Measurements from ENCODE around the gene IRS2. TPM values are rescaled to one million over a fixed set of nuclear protein-coding genes. Genes with fewer than 3 reads are reported as not detected.
"Not testable (repeated sequence)": the region's sequence is repeated elsewhere in the genome, so short reads cannot be mapped to it uniquely, and the experiment has no call there.

IRS2 gene
- total RNA-seq, 2 experiments from 2014 or later: 3.4 to 4.2 TPM

DNA sequence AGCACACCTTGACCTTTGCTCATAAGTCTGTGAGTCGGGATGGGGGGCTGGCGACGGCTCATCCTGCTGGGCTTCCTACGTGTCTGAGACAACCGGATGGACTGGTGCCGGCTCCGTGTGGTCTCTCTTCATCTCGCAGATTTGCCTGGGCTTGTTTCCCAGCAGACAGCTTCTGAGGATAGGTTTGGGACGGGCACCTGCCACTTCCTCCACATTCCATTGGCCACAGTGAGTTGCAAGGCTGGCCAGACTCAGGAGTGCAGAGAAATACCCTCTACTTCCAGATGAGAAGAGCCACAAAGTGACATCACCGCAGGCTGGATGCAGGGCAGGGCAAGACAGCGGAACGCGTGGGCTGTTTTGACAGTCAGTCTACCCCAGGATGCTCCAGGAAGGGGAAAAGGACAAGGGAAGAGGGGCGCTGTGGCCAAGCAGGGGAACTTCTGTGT is 48.1 kb downstream of the IRS2 start:
- CTCF ChIA-PET: interaction anchor here (1.3 kb wide), 1 partner anchor 27 kb away, joined by 3 read pairs; no protein-coding TSS in a partner anchor
- Mint-ChIP-seq H3K27me3 (no peaks in the 10 kb centered on the region), H3K4me1 (peaks cover 6% of the 10 kb centered on the region), H3K27ac (no peak overlapping the region), H3K36me3 (ENCODE audit: low read depth) (no peaks in the 10 kb centered on the region), H3K4me3 (no peak overlapping the region), H3K9me3 (peaks cover under 1% of the 10 kb centered on the region)
- no peak for DNase-seq
- POLR2A ChIA-PET: no interaction called here

DNA sequence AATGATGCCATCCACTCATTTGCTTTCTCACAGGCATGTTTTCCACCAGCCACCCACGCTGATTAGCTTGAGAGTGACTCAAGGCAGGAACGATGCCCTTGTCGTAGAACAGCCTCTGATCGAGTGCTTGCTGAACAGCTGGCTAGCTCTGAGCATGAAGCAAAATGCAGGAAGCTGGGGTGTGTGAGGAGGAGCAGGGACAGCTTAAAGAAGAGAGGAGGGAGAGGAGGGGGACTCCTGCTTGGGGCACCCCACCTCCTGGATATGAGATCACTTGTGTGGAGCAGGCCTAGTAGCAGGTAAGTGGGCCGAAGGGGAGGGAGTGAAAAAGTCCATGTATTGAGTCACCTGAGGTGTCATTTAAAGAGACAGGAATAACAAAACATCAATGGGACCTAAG is 48.8 kb downstream of the IRS2 start:
- no peak for DNase-seq
- Mint-ChIP-seq H3K27me3 (no peaks in the 10 kb centered on the region), H3K36me3 (ENCODE audit: low read depth) (no peaks in the 10 kb centered on the region), H3K4me1 (peaks cover 5% of the 10 kb centered on the region), H3K9me3 (peaks cover 3% of the 10 kb centered on the region), H3K4me3 (no peak overlapping the region), H3K27ac (no peak overlapping the region)
- ChIA-PET CTCF (interaction anchor here (1.3 kb wide), 1 partner anchor 27 kb away, joined by 3 read pairs; no protein-coding TSS in a partner anchor), POLR2A (no interaction called here)

DNA sequence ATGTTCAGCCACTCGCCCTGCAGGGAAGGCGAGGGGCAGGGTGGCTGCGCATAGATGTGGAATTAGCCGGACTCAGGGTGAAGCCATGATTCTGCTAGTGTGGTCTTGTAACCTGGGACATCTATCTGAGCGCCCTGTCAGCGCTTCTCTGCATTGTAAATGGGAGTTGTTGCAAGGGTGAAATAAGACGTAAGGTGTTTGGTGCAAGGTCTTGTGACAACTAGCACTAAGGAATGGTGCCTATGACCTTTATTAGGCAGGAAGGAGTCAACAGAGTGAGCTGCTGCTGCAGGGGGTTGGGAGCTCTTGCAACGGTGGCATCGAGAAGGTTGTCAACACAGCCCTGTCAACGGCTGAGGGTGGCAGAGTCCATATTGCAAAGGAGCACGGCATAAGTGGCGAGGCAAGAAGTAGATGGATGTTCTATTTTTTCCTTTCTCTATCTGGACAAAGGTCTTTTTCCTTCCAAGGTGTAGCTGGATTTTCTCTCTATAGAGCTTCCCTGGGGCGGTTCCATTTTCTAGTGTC is 49.3 kb downstream of the IRS2 start:
- Mint-ChIP-seq H3K4me3 (no peak overlapping the region), H3K36me3 (ENCODE audit: low read depth) (no peaks in the 10 kb centered on the region), H3K27me3 (no peaks in the 10 kb centered on the region), H3K4me1 (peaks cover 5% of the 10 kb centered on the region), H3K27ac (no peak overlapping the region), H3K9me3 (peaks cover 3% of the 10 kb centered on the region)
- ChIA-PET CTCF (interaction anchor here (1.3 kb wide), 1 partner anchor 26 kb away, joined by 3 read pairs; no protein-coding TSS in a partner anchor), POLR2A (no interaction called here)
- no peak for DNase-seq

DNA sequence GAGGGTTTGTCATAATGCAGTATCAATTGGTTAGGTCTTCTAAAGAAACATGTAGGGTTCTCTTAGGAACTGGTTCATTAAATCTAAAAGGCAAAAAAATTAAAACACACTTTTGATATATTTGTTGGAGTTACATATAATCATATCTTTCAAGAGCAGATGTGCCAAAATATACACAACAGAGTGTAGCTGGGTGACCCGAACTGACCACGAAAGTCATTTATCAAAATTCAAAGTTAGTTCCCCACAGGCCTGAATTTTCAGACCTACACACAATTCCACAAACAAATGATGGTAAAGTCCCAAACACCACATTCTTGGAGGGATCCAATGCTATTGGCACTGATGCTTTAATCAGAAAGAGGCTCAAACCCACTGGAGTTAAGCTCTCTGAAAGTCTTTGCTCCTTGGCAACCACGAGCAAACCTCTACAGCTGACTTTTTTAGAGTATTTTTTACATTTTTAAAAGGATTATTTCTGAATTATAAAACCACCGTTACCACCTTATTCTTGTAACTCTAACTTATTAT is 50.9 kb downstream of the IRS2 start:
- Mint-ChIP-seq H3K9me3 (peaks cover 3% of the 10 kb centered on the region), H3K27me3 (no peaks in the 10 kb centered on the region), H3K36me3 (ENCODE audit: low read depth) (no peaks in the 10 kb centered on the region), H3K4me1 (peaks cover 5% of the 10 kb centered on the region), H3K27ac (no peak overlapping the region), H3K4me3 (no peak overlapping the region)
- POLR2A ChIA-PET: no interaction called here
- CTCF ChIA-PET: interaction anchor here (0.6 kb wide), 1 partner anchor 724 kb away, joined by 3 read pairs; no protein-coding TSS in a partner anchor
- DNase-seq: no peak

DNA sequence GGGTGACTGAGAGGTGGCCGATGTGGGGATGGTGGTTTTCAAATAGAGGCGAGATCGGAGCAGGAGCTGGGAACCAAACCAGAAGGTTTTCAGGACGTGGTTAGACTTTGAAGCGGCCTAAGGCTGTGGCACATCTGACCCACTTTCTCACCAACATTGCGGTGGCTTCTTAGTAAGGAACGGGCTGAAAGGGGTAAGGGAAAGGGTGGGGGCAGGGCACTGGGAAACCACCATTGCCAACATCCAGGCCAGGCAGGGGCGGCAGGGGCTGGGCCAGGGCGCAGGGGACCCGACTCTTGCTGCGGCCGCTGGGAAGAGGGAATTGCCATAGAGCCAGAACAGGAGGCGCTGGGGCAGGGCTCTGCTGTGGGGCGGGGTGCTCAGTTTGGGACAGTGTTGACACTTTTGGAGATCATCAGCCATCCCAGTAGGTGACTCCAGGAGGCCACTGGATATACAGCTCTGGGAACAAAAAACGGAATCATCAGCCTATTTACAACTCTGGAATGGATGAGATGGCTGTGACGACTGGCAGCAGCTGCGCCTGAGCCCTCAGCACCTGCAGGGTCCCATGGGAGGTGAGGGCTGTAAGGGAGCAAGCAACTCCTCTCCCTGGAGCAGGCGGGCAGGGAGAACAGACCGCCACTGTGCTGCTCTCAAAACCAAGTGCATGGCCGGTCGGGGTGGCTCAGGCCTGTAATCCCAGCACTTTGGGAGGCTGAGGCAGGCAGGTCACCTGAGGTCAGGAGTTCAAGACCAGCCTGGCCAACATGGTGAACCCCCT is 52.2 kb downstream of the IRS2 start:
- POLR2A ChIA-PET: no interaction called here
- no peaks in the 10 kb centered on the region for H3K27me3 Mint-ChIP-seq
- DNase-seq: no peak
- CTCF ChIA-PET: no interaction called here
- no peak overlapping the region for H3K4me3 Mint-ChIP-seq
- H3K36me3 Mint-ChIP-seq (ENCODE audit: low read depth): no peaks in the 10 kb centered on the region
- H3K4me1 Mint-ChIP-seq: peaks cover 5% of the 10 kb centered on the region
- no peak overlapping the region for H3K27ac Mint-ChIP-seq
- peaks cover 3% of the 10 kb centered on the region for H3K9me3 Mint-ChIP-seq

DNA sequence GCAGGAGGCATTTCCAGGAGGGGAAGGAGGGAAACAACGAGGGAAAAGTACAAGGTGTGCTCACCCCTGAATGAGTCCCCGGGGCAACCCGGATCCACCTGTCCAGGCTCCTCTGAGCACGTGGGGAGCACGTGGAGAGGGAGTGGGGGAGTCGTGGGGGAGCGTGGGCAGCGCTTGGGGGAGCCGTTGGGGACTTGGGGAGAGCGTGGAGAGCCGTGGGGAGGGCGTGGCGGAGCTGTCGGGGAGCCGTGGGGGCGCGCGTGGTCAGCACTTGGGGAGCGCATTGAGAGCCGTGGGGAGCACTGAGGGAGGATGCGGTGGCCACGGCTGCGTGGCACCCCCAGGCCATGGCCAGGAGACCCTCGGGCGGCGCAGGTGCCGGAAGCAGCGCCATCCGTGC is 52.8 kb downstream of the IRS2 start:
- no peak for DNase-seq
- POLR2A ChIA-PET: no interaction called here
- Mint-ChIP-seq H3K9me3 (peaks cover 3% of the 10 kb centered on the region), H3K36me3 (ENCODE audit: low read depth) (no peaks in the 10 kb centered on the region), H3K27me3 (no peaks in the 10 kb centered on the region), H3K4me1 (peaks cover 5% of the 10 kb centered on the region), H3K4me3 (no peak overlapping the region), H3K27ac (no peak overlapping the region)
- CTCF ChIA-PET: no interaction called here

DNA sequence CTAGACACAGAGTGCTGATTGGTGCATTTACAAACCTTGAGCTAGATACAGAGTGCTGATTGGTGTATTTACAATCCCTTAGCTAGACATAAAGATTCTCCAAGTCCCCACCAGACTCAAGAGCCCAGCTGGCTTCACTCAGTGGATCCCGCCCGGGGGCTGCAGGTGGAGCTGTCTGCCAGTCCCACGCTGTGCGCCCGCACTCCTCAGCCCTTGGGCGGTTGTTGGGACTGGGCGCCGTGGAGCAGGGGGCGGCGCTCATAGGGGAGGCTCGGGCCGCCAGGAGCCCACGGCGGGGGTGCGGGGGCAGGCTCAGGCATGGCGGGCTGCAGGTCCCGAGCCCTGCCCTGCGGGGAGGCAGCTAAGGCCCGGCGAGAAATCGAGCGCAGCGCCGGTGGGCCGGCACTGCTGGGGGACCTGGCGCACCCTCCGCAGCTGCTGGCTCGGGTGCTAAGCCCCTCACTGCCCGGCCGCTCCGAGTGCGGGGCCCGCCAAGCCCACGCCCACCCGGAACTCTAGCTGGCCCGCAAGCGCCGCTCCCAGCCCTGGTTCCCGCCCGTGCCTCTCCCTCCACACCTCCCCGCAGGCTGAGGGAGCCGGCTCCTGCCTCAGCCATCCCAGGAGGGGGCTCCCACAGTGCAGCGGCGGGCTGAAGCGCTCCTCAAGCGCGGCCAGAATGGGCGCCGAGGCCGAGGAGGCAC is 53.8 kb downstream of the IRS2 start:
- DNase-seq; H3K9me3 Mint-ChIP-seq; H3K4me3 Mint-ChIP-seq; H3K27ac Mint-ChIP-seq; POLR2A ChIA-PET; H3K4me1 Mint-ChIP-seq; H3K27me3 Mint-ChIP-seq; H3K36me3 Mint-ChIP-seq (ENCODE audit: low read depth): not testable (repeated sequence)
- CTCF ChIA-PET: interaction anchor here (0.6 kb wide), 1 partner anchor 814 kb away, joined by 5 read pairs; no protein-coding TSS in a partner anchor

DNA sequence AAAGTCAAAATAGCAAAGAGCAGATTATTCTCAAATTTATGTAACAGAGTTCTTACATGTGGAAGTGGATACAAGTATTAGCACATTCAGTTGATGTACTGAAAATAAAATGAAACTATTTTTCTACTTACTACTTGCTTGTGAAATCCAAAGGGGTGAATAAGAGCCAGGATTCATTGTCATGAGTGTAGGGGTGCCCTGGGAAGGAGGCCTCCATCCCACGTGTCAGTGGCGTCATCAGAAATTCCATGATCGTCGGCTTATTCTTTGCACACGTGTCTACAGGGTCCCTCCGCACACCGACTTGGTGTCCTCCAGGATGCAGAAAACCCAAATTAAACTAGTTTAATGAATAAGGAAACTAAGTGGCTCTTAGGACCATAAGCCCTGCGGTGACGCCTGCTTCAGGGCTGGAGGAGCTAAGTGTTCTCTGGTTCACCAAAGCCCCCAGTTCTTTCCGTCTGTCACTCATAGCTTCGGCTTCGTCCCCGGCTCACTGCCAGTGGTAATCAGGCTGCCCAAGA is 55.5 kb downstream of the IRS2 start:
- H3K36me3 Mint-ChIP-seq (ENCODE audit: low read depth): no peaks in the 10 kb centered on the region
- ChIA-PET POLR2A (no interaction called here), CTCF (no interaction called here)
- peaks cover 5% of the 10 kb centered on the region for H3K4me1 Mint-ChIP-seq
- H3K27me3 Mint-ChIP-seq: no peaks in the 10 kb centered on the region
- no peak for DNase-seq
- H3K4me3 Mint-ChIP-seq: no peak overlapping the region
- no peak overlapping the region for H3K27ac Mint-ChIP-seq
- H3K9me3 Mint-ChIP-seq: peaks cover 3% of the 10 kb centered on the region

DNA sequence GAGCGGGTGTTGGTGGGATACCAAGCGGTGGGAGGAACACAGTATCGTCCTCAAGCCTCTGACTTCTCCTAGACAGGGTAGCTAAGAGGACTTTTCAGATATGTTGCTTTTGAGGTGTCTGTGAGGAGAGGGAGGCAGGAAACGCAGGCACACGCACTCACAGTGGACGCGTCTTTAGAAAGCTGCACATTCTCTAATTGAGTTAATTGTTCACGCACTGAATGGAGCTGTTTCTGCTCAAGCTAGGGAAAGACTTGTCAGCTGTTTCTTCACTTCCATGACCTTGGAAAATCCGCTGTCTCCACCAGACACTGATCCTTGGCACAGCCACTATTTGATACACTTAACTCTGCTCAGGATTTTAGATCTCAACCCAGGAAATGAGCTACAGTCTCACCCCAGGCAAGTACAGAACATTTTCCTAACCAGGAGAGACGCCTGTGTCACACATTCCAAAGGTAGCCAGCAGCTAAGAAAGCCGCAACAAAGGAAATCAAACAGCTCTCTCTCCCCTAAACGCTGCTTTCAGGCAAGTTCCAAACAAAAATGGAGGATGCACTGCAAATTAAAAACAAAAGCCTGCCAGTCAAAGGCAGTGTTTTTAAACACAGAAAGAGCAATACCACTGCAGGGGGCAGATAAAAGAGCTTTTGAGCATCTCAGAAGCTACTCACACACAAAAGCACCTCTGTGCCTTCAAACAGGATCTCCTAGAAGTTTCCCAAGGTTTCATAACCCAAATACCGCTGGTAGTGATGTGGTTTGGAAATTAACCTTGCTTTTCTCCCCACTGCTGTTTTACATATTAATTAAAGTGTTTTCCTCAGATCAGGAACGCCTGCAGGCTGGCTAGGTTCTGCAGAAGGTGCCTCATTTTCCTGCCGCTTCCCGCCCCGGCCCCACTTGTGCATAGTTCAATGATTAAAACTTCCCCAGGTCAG is 57.3 kb downstream of the IRS2 start:
- no peaks in the 10 kb centered on the region for H3K27me3 Mint-ChIP-seq
- no peak overlapping the region for H3K27ac Mint-ChIP-seq
- no peak for DNase-seq
- CTCF ChIA-PET: interaction anchor here (0.7 kb wide), 1 partner anchor 567 kb away, joined by 3 read pairs; no protein-coding TSS in a partner anchor
- H3K4me1 Mint-ChIP-seq: peaks cover 5% of the 10 kb centered on the region
- H3K36me3 Mint-ChIP-seq (ENCODE audit: low read depth): no peaks in the 10 kb centered on the region
- POLR2A ChIA-PET: no interaction called here
- peaks cover 3% of the 10 kb centered on the region for H3K9me3 Mint-ChIP-seq
- H3K4me3 Mint-ChIP-seq: no peak overlapping the region

DNA sequence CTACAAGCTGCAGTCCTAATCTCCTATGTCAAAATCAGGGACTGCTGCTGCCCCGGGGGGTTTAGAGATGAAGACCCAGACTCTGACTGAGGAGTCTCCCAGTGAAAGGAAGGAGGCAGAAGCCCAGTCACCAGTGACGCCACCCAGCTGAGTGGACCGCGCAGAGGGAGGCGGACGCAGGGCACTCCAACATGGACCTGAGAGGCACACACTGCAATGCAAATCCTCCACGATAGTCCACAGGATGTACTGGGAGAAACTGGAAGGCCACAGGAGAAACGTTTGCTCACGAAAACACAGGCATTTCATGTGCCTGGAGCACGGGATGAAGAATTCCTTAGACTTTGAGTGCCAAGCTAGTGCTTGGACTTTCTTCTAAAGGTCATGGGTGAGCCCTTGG is 58.3 kb downstream of the IRS2 start:
- DNase-seq: no peak
- Mint-ChIP-seq H3K4me3 (no peak overlapping the region), H3K9me3 (no peaks in the 10 kb centered on the region), H3K27ac (no peak overlapping the region), H3K4me1 (no peaks in the 10 kb centered on the region), H3K27me3 (no peaks in the 10 kb centered on the region), H3K36me3 (ENCODE audit: low read depth) (no peaks in the 10 kb centered on the region)
- CTCF ChIA-PET: no interaction called here
- POLR2A ChIA-PET: no interaction called here

DNA sequence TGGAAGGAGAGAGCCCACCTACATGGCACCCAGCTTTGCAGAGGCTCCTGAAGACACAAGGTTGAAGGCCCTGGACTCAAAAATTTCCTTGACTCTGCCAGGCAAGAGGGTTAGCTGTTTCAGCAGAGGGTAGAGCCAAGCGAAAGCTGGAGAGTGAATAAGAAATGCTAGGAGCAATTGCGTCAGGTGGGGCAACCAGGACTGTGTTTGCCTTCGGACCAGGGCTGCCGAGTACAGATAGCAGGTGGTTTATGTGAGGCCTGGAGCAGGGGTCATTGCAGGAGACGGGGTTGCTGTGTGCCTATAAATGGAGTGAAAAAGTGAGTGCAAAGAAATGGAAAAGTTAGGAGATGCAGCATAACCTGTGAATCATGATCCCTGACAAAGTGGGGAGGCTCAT is 59.1 kb downstream of the IRS2 start:
- H3K9me3 Mint-ChIP-seq: no peaks in the 10 kb centered on the region
- ChIA-PET CTCF (no interaction called here), POLR2A (no interaction called here)
- H3K27ac Mint-ChIP-seq: no peak overlapping the region
- no peaks in the 10 kb centered on the region for H3K36me3 Mint-ChIP-seq (ENCODE audit: low read depth)
- H3K4me1 Mint-ChIP-seq: no peaks in the 10 kb centered on the region
- H3K4me3 Mint-ChIP-seq: no peak overlapping the region
- DNase-seq: no peak
- H3K27me3 Mint-ChIP-seq: no peaks in the 10 kb centered on the region

DNA sequence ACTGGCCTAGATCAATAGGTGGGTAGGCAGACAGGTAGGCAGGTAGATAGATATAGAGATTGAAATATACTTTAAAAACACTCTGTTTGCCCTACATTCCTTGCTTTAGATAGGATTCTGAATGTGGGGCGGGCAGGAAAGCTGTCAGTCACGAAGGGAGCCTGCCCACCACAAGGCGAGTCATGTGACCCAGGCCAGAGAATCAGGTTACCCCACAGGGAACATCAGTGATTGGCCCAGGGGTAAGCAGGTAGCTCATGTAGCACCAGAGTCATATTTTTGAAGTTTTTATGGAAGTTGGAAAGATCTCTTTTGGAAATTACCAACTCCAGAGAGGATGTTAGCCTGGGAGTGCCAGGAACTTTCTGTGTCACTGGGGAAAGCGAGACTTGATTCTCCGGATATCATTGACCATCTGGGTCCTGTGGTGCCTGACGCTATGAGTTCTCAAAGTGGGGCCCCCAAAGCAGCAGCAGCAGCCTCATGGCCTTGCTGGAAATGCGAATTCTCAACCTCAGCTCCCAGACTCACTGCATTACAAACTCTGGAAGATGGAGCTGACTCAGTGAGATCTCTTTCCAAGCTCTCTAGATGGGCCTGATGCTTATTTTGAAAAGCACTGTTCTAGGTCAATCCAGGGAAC is 60.3 kb downstream of the IRS2 start:
- CTCF ChIA-PET: no interaction called here
- no peaks in the 10 kb centered on the region for H3K36me3 Mint-ChIP-seq (ENCODE audit: low read depth)
- H3K27me3 Mint-ChIP-seq: no peaks in the 10 kb centered on the region
- POLR2A ChIA-PET: no interaction called here
- H3K9me3 Mint-ChIP-seq: no peaks in the 10 kb centered on the region
- H3K4me3 Mint-ChIP-seq: no peak overlapping the region
- H3K4me1 Mint-ChIP-seq: no peaks in the 10 kb centered on the region
- DNase-seq: no peak
- no peak overlapping the region for H3K27ac Mint-ChIP-seq
